ENCODE results near the gene ATG4B.

GRCh38 chr2:241722896-241723454, 85.5 kb downstream of the ATG4B start:
- no peak for TF ChIP-seq CTCF (IDR thresholded peaks at IDR 0.05; ENCODE audit: low read length)
- TF ChIP-seq EZH2 (IDR thresholded peaks at IDR 0.05; ENCODE audit: borderline replicate concordance, low read length), result no peak
